Esophagus squamous epithelium (tissue), 5 donors: ENCODE results near the gene NT5C3A. TPM values are rescaled to one million over a fixed set of nuclear protein-coding genes. Genes with fewer than 3 reads are reported as not detected.

ENCODE experiments used
- DNase-seq: peaks from one replicate; lab custom pipeline; 2025; lab: John Stamatoyannopoulos, UW
- H3K27ac ChIP-seq, 4 donors: fragments of 200-600 bp; sonication (generic); one replicate each; pipeline ENCODE4 v1.5.1; 2016 to 2019; ENCODE audit warnings: mild to moderate bottlenecking in 1 of 4
- H3K27me3 ChIP-seq, 4 donors: fragments of 200-600 bp; sonication (generic); 1 replicate in 3 of 4; 2 replicates in 1 of 4; pipeline versions ENCODE4 v1.5.1 to v1.6.0; 2017 to 2021; ENCODE audit warnings: antibody characterized with exemption in 1 of 4
- H3K36me3 ChIP-seq, 3 donors: fragments of 200-600 bp; sonication (generic); one replicate each; pipeline ENCODE4 v1.5.1; 2016 to 2019
- H3K4me1 ChIP-seq, 3 donors: fragments of 200-600 bp; sonication (generic); one replicate each; pipeline ENCODE4 v1.5.1; 2017 to 2019
- H3K4me3 ChIP-seq, 4 donors: fragments of 200-600 bp; sonication (generic); 1 replicate in 3 of 4; 2 replicates in 1 of 4; pipeline ENCODE4 v1.5.1; 2016 to 2019; ENCODE audit warnings: mild to moderate bottlenecking in 2 of 4, moderate library complexity in 1 of 4
- H3K9me3 ChIP-seq, 3 donors: fragments of 200-600 bp; sonication (generic); one replicate each; pipeline ENCODE4 v1.5.1; 2016 to 2019
- POLR2A ChIP-seq, 4 donors: fragments of 450-650 bp; IDR thresholded peaks; one replicate each; pipeline ENCODE4 v1.6.1; 2017; ENCODE audit warnings: antibody characterized with exemption in 4 of 4, mild to moderate bottlenecking in 4 of 4, moderate library complexity in 3 of 4
- WGBS, 2 donors: methylation state at CpG; one replicate each; pipeline ENCODE4 v1.1.5; 2018; 5-methylcytosine and 5-hydroxymethylcytosine counted together
- intact Hi-C: fragments of 100-400 bp; cut with DNase I; formaldehyde crosslinking; loops from one replicate; pipeline ENCODE4 v1.15.0; 2022
- total RNA-seq, 4 donors: library from RNA; depleted of rRNA; stranded (reverse); fragments of >200 nt; gene quantifications; one replicate each; pipeline ENCODE4 v1.1.0, GENCODE V29; 2016
- TF ChIP-seq, protein P1 (sequence below), 6 experiments: fragments of 450-650 bp in 4 of 6; fragments of 200-600 bp in 2 of 6; sonication (generic) in 2 of 6; IDR thresholded peaks; one replicate each; pipeline ENCODE4 v1.5.1; 2016 to 2019; ENCODE audit warnings: antibody characterized with exemption in 6 of 6, mild to moderate bottlenecking in 4 of 6, moderate library complexity in 4 of 6
- donor health status: DM: yes; HTN: yes; CAD: no.

Gene NT5C3A
- total RNA-seq, 4 donors from 2014 or later = 13.1 to 30.8 (median 26.8) TPM

DNA sequence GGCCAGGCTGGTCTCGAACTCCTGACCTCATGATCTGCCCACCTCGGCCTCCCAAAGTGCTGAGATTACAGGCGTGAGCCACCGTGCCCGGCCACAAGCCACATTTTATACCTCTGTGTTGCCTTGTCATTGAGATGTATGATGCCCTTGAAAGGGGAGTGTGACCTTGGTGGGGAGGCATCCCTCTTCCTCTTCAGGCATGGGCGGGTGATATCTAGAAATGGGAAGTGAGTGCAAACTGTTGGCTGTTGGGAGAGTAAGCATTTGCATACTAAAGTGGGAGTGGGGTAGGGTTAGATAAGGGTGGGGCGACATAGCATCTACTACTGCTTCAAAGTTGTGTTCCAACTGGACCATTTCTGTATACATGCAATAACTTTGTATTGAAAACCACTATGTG is 26.6 kb upstream of the NT5C3A start:
- Histone ChIP-seq H3K4me1 (no peaks in the 10 kb centered on the region), H3K9me3 (no peaks in the 10 kb centered on the region), H3K4me3 (no peak overlapping the region), H3K36me3 (peaks cover 0 to 16% (median 0%) of the 10 kb centered on the region in 3 donors), H3K27ac (no peak overlapping the region), H3K27me3 (no peaks in the 10 kb centered on the region)
- intact Hi-C loops = no loop called here
- TF ChIP-seq, protein P1, sequence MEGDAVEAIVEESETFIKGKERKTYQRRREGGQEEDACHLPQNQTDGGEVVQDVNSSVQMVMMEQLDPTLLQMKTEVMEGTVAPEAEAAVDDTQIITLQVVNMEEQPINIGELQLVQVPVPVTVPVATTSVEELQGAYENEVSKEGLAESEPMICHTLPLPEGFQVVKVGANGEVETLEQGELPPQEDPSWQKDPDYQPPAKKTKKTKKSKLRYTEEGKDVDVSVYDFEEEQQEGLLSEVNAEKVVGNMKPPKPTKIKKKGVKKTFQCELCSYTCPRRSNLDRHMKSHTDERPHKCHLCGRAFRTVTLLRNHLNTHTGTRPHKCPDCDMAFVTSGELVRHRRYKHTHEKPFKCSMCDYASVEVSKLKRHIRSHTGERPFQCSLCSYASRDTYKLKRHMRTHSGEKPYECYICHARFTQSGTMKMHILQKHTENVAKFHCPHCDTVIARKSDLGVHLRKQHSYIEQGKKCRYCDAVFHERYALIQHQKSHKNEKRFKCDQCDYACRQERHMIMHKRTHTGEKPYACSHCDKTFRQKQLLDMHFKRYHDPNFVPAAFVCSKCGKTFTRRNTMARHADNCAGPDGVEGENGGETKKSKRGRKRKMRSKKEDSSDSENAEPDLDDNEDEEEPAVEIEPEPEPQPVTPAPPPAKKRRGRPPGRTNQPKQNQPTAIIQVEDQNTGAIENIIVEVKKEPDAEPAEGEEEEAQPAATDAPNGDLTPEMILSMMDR (IDR thresholded peaks at IDR 0.05) = no peak
- no peak for TF ChIP-seq POLR2A (IDR thresholded peaks at IDR 0.05)
- no peak for DNase-seq
- WGBS, 2 donors = 76 to 90% methylated on average over 6 to 7 of the region's 7 CpGs

DNA sequence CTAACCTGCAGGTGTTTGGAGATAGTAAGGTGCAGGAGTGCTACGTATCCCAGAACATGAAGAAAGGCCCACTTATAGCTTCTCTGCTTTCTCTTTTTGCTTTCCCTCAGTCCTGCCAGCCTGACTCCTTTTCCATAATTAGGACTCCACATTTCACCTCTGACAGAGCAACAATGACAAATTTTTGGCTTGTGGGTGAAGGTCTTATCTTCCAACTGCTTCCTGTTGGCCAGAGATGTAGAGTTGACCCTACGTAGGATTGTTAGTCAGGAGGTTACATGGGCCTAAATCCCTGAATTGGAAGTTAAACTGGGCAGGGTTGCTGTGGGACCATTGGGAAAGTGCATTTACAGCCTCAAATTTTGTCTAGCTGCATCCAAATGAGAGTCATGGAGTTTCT is 25.3 kb upstream of the NT5C3A start:
- Histone ChIP-seq H3K36me3 (peaks cover 0 to 3% (median 0%) of the 10 kb centered on the region in 3 donors), H3K4me3 (no peak overlapping the region), H3K27ac (no peak overlapping the region), H3K27me3 (no peaks in the 10 kb centered on the region), H3K9me3 (no peaks in the 10 kb centered on the region), H3K4me1 (no peaks in the 10 kb centered on the region)
- TF ChIP-seq, protein P1 (IDR thresholded peaks at IDR 0.05) = no peak
- no peak for TF ChIP-seq POLR2A (IDR thresholded peaks at IDR 0.05)
- DNase-seq = no peak
- WGBS, 2 donors = 77 to 87% methylated on average over 2 of the region's 2 CpGs
- intact Hi-C loops = no loop called here

GRCh38 chr7:33087356-33087755 is 24.8 kb upstream of the NT5C3A start:
- H3K4me3 ChIP-seq = no peak overlapping the region
- intact Hi-C loops = no loop called here
- no peaks in the 10 kb centered on the region for H3K9me3 ChIP-seq

GRCh38 chr7:33079763-33080690 is 17.5 kb upstream of the NT5C3A start:
- H3K4me1 ChIP-seq = no peaks in the 10 kb centered on the region
- 87 to 90% methylated on average over 9 of the region's 9 CpGs for WGBS, 2 donors
- intact Hi-C loops = no loop called here
- no peaks in the 10 kb centered on the region for H3K9me3 ChIP-seq
- TF ChIP-seq, protein P1 (IDR thresholded peaks at IDR 0.05) = no peak
- no peak for TF ChIP-seq POLR2A (IDR thresholded peaks at IDR 0.05)
- H3K4me3 ChIP-seq = no peak overlapping the region
- no peaks in the 10 kb centered on the region for H3K27me3 ChIP-seq
- DNase-seq = no peak
- H3K27ac ChIP-seq = no peak overlapping the region
- no peaks in the 10 kb centered on the region for H3K36me3 ChIP-seq

More at GRCh38 chr7:33087356-33087755, 24.8 kb upstream of the NT5C3A start:
- Histone ChIP-seq H3K27me3 (no peaks in the 10 kb centered on the region), H3K27ac (no peak overlapping the region), H3K36me3 (no peaks in the 10 kb centered on the region), H3K4me1 (no peaks in the 10 kb centered on the region)
- WGBS, 2 donors = 19 to 95% methylated on average over 2 of the region's 2 CpGs
- TF ChIP-seq, protein P1 (IDR thresholded peaks at IDR 0.05) = no peak
- no peak for TF ChIP-seq POLR2A (IDR thresholded peaks at IDR 0.05)
- no peak for DNase-seq

DNA sequence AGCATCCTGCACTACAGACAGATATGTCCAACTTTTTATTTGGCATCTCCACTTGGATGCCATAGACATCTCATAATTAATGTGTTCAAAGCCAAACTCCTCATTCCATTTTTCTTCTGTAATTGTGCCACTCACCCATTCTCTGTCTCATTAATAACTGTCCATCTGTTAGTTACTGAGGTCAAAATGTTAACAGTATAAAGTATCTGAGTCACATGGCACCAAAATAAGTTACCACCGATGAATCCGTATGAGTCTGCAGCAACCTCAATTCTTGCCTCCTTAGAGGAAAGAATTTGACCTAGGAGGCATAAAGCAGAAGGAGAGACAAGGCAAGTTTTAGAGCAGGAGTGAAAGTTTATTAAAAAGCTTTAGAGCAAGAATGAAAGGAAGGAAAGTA is 16.5 kb upstream of the NT5C3A start:
- no peaks in the 10 kb centered on the region for H3K27me3 ChIP-seq
- TF ChIP-seq, protein P1 (IDR thresholded peaks at IDR 0.05) = no peak
- TF ChIP-seq POLR2A (IDR thresholded peaks at IDR 0.05) = no peak
- H3K4me1 ChIP-seq = no peaks in the 10 kb centered on the region
- no peaks in the 10 kb centered on the region for H3K9me3 ChIP-seq
- H3K36me3 ChIP-seq = no peaks in the 10 kb centered on the region
- no peak for DNase-seq
- no peak overlapping the region for H3K27ac ChIP-seq
- no peak overlapping the region for H3K4me3 ChIP-seq
- WGBS, 2 donors = 59 to 92% methylated on average over 2 of the region's 2 CpGs
- intact Hi-C loops = no loop called here
